HG02623 (cell line): ENCODE data around the gene ARHGEF4.

Experiments used
- ATAC-seq: cut with Tn5 transposase; IDR thresholded peaks from one replicate; pipeline ENCODE4 v1.9.1; 2021; ENCODE audit warnings: moderate library complexity; ENCODE audit not compliant: unreplicated experiment

The ARHGEF4 gene

GRCh38 chr2:130834931-130835765 lies 1.6 kb upstream of the ARHGEF4 start:
- ATAC-seq = no peak

- ATAC-seq = no peak
Measured at GRCh38 chr2:130835766-130836015, 1.0 kb upstream of the ARHGEF4 start.

- no peak for ATAC-seq
Measured at GRCh38 chr2:130837175-130837810, 579 bp downstream of the ARHGEF4 start.

GRCh38 chr2:130837811-130838565 lies 1.3 kb downstream of the ARHGEF4 start:
- ATAC-seq = no peak

DNA sequence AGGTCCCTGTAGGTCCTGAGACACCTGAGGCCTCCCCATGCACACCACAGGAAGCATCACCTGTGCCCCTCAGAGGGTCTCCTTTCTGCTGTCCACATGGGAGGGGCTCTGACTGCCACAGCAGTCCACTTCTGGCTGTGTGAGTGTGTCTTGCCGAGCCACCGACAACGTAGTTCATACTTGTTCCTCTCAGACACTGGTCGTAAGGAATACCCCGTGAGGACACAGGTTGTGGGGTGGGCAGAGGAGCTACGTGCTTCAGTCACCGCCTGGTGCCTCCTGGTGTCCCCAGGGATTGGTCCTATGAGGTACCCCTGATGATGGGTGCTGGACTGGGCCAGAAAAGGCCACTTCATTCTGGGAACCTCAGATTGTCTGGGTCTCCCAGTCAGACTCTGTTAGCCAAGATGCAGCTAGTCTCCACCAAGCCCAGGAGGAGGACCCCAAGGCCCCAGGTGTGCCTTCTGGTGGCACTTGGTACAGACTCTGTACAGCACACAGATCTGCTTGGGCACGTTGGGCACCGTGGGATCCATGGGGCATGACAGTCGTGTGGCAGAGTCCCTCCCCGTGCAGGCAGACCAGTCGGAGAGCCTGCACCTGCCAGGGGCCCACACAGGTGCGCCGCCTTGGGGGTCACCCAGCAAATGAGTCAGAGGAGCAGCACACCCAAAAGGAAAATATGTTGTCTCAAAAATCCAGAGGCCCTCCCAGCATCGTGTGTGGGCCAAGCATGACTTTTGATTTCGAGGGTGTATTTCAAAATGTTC lies 2.5 kb downstream of the ARHGEF4 start:
- no peak for ATAC-seq

DNA sequence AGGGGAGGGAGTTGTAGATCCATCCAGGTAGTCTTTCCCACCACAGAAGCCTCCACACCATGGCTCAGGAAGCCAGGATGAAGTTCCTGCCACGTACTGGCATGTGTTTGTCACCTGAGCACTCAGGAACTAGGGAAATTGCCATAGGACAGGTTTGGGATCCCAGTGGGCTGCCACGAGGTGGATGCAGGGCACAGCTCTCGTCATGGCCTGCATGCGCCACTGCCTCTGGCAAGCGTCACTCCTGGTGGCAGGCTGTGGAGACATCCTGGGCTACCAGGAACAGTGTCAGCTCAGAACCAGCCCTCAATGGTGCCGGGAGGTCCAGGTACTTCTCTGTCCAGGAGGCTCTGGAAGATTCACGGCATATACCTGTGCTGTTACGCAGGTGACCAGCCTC lies 3.8 kb downstream of the ARHGEF4 start:
- no peak for ATAC-seq

DNA sequence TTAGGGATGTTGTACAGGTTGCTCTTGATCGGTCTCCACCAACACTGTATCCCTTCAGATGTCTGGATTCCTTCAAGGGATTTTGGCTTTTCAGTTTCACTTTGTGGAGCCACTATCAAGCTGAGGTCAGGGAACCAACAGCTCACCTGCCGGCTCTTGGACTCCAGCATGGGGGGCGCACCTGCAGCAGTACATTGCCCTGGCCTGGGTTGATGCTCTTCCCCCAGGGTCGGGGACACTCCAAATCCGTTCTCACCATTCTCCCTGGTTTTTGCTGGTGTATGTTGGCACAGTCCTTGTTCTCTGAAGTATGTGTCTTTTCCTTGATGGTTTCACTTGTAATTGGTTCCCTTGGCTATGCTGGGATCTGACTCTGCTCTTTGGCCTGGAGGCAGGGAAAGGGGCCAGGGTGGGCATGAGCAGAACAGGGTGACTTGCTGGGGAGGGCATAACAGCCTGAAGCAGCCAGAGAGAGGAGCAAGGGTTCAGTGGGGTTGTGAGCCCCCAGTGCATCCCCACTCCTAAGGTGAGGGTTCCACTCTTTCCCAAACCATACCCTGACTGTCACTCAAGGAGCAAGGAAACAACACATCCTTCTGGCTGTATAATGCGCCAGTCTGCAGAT lies 5.1 kb downstream of the ARHGEF4 start:
- no peak for ATAC-seq

DNA sequence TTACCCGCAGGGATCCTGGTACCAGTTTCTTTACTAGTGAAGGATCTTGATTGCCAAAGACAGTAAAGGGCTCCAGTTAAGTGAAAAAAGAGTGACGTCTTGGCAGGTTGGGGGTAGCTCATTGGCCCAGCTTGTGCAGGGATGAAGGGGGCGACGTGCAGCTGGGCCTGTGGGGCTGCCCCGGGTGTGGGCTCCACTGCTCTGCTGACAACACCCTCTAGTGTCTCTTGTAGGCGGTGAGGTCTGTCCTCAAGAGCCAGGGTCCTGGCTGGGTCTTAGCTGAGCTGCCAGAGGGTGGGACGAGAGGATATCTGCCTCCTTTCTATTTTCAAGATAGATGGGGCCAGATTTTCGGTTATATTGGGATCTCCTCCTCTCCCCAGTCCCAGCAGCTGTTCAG lies 6.1 kb downstream of the ARHGEF4 start:
- no peak for ATAC-seq

- ATAC-seq = no peak
Measured at GRCh38 chr2:130843321-130843985, 6.7 kb downstream of the ARHGEF4 start.

DNA sequence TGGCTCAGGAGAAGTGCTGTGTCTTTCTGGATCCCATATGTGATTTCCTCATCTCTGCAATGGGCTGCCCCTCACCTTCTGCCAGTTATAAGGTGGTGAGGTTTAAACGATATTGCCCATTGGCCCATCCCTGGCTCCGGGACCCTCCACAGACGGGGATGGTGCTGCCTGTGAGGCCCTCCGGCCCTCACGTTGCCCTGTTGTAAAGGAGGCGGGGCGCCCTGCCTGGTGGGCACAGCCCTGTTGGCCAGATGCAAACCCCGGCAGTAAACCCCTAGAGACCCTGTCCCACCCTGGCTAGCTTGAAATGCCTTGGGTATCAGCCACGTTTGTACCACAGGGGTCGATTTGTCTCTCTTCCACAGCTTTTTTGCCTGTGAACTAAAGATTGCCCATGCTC lies 7.4 kb downstream of the ARHGEF4 start:
- no peak for ATAC-seq

- no peak for ATAC-seq
Measured at GRCh38 chr2:130845505-130846085, 8.9 kb downstream of the ARHGEF4 start.

GRCh38 chr2:130846233-130846632 lies 9.5 kb downstream of the ARHGEF4 start:
- no peak for ATAC-seq

GRCh38 chr2:130846686-130847375 lies 10.1 kb downstream of the ARHGEF4 start:
- ATAC-seq = no peak

DNA sequence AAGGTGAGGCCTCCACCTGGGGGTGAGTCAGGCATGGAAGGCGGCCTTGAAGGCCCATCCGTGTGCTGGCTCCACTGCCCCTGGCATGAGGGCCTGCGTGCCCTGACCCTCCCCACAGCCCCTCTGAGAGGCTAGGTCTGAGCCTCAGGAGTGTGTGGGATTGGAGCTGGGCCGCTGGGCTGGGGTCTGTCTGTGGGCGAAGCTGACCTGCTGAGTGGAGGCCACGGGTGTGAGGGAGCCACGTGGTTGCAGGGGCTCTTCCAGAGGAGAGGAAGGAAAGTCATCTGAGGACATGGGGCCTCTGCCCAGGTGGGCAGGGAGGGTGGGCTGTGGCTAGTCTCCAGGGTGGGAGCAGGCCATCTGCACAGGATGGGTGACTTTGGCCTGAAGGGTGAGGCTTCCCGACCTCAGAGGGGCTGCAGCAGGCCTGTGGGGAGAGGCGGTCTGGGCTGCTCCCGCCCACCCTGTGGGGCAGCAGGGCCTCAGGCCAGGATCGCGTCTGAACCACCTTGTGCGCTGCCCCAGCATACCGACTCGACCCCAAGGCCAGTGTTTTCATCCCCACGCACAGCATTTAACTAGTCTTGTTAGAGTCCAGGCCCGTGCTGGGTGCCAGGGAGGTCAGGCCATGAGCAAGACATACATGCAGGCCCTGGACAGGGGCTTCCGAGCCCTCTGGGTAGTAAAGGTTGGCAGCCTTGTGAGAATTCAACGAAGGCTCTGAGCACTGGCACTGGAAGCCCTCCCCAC lies 11.2 kb downstream of the ARHGEF4 start:
- no peak for ATAC-seq

- ATAC-seq = no peak
Measured at GRCh38 chr2:130848526-130849210, 12.0 kb downstream of the ARHGEF4 start.

GRCh38 chr2:130849896-130850787 lies 13.4 kb downstream of the ARHGEF4 start:
- ATAC-seq = no peak
